Right kidney (tissue), 9 donors: ENCODE data around the gene PTGES.
"Not testable (repeated sequence)": the region's sequence is repeated elsewhere in the genome, so short reads cannot be mapped to it uniquely, and the experiment has no call there.

Source experiments
- DNase-seq: peaks from one replicate; pipeline ENCODE4 v3.0.0-alpha.2; 2016
- long read RNA-seq, 8 donors: transcript quantifications; one replicate each; lab custom pipeline, GENCODE V29; 2026

The PTGES gene, protein sequence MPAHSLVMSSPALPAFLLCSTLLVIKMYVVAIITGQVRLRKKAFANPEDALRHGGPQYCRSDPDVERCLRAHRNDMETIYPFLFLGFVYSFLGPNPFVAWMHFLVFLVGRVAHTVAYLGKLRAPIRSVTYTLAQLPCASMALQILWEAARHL
- long read RNA-seq, donor 1: 0 reads
- long read RNA-seq, donor 2: 0 reads
- long read RNA-seq, donor 3: 0 reads
- long read RNA-seq, donor 4: 0 reads
- long read RNA-seq, donor 5, partial matches to known transcripts: 7 of 8 reads
- long read RNA-seq, donor 5, other reads (novel, unspliced or antisense): 0 of 8 reads
- long read RNA-seq, donor 6, partial matches to known transcripts: 0 of 1 reads
- long read RNA-seq, donor 6, other reads (novel, unspliced or antisense): 0 of 1 reads
- long read RNA-seq, donor 7, partial matches to known transcripts: 13 of 14 reads
- long read RNA-seq, donor 7, other reads (novel, unspliced or antisense): 0 of 14 reads
- long read RNA-seq, donor 8: 0 reads

DNA sequence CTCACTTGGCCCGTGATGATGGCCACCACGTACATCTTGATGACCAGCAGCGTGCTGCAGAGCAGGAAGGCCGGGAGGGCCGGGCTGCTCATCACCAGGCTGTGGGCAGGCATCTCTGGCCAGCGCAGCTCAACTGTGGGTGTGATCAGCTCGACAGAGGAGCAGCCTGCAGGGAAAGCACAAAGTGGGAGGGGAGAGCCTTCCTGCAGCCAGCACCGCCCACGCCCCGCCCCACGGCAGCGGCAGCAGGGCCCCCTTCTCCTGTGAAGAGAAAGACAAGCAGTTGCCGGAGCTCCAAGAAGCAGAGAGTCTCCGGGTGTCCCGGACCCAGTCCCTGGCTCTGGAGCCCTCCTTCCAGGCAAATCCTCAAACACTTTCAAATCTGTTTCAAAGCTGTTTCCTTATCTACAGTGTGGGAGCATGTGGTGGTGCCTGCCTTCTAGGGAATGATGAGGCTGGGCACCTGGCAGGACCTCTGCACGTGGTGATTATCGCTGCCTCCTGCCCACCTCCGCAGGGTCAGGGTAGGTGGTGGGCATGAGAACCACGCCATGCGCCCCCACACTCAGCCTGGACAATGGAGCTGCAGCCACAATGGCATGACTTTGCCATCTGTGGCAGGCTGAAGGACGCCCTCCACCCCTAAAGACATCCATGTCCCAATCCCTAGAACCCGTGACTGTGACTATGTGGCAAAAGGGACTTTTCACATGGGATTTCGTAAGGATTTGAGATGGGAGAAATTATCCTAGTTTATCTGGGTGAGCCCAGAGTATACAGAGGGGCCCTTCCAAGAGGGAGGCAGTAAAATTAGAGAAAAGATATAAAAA is at the start of gene PTGES:
PTGES (minus strand) TSS at position 143 of the 830 bp plus-strand sequence; CDS start at position 113, 30 bp downstream.
- DNase-seq: peak; percentile 72

DNA sequence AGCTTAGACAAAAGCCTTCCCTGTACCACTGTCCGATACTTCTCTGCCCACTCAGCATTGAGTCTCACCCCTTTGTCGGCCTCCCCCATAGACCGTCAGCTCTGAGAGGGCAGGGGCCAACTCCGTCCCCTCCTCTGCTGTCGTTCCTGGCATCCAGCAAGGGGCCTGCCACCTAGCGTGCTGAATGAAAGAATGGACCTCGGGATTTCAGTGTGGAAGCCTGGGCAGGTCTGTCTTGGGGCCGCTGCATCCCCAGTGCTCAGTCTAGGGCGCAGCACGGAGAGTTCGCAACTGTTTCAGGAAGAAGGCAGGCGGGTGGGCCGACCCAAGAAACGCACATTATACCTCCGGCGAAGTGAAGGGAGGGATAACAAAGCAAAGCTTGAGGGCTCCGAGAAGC is 48.7 kb upstream of the PTGES start:
- no peak for DNase-seq

DNA sequence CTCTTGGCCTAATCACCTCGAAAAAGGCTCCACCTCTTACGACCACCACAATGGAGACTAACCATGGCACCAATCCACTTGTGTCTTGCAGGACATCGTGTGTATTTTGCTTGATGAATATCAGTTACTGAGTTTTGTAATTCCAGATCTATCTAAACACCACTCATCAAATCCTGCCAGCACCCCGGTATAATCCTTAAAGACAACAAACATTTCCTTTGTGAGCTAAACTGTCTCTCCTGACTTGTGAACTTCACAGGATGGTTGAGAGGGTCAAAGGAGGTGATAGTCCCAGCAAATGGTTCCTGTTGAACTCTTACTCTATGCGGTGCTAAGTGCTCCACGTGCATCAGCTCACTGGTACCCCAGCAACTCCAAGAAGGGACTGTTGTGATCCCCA is 46.1 kb upstream of the PTGES start:
- no peak for DNase-seq

DNA sequence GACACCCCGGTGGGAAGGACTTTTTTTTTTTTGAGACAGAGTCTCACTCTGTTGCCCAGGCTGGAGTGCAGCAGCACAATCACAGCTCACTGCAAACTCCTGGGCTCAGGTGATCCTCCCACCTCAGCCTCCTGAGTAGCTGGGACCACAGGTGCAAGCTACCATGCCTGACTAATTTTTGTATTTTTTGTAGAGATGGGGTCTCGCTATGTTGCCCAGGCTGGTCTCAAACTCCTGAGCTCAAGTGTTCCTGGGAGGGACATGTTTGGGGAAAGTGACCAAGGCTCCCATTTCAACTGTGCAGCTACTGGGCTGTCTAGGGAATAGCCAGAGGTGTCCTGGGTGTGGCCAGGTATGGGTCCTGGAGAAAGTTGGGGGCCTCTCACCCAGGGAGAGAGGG is 43.2 kb upstream of the PTGES start:
- not testable (repeated sequence) for DNase-seq

DNA sequence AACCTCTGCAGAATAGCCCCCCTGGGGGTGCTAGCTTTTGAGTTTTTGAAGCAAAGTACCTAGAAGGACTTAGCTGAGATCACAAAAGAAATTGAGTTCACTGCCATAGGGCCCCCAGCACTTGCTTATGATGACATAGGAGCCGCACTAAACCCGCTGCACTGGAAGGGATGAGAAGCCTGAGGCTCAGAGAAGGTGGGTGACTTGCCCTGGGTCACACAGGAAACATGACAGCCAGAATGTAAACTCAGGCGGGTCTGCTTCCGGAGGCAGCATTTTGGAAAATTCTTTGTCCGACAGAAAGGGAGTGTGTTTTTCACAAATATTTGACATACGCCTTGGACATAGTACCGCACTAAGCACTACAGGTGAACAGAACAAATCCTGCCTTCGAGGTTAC is 41.7 kb upstream of the PTGES start:
- DNase-seq: no peak

DNA sequence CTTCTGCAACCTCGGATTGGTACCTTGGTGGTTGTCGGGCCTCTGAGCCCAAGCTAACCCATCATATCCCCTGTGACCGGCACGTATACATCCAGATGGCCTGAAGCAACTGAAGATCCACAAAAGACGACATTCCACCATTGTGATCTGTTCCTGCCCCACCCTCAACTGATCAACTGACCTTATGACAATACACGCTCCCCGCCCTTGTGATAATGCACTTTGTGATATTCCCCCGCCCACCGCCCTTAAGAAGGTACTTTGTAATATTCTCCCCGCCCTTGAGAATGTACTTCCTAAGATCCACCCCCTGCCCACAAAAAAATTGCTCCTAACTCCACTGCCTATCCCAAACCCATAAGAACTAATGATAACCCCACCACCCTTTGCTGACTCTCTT is 33.6 kb upstream of the PTGES start:
- no peak for DNase-seq

DNA sequence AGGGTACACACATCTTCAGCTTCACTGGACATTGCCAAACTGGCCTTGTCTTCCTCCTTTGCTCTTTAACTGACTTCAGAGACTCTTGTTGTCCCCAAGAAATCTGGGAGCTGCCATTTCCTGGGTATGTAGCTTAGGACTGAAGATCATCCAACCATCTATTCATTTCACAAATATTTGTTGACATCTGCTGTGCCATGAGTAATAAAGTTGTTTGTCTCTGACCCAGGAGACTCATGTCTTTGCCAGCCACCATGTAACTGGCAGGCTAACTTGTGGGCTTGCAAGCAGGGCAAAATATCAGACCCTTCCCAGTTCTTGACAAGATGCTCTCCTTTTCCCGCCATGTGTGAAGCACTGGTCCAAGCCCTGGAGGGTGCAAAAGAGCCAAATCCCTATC is 33.0 kb upstream of the PTGES start:
- no peak for DNase-seq

DNA sequence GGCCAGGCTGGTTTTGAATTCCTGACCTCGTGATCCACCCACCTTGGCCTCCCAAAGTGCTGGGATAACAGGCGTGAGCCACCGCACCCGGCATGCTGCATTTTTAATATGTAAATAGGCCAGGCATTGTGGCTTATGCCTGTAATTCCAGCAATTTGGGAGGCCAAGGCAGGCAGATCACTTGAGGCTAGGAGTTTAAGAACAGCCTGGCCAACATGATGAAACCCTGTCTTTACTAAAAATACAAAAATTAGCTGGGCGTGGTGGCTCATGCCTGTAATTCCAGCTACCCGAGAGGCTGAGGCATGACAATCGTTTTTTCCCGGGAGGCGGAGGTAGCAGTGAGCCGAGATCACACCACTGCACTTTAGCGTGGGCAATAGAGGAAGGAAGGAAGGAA is 32.1 kb upstream of the PTGES start:
- not testable (repeated sequence) for DNase-seq

DNA sequence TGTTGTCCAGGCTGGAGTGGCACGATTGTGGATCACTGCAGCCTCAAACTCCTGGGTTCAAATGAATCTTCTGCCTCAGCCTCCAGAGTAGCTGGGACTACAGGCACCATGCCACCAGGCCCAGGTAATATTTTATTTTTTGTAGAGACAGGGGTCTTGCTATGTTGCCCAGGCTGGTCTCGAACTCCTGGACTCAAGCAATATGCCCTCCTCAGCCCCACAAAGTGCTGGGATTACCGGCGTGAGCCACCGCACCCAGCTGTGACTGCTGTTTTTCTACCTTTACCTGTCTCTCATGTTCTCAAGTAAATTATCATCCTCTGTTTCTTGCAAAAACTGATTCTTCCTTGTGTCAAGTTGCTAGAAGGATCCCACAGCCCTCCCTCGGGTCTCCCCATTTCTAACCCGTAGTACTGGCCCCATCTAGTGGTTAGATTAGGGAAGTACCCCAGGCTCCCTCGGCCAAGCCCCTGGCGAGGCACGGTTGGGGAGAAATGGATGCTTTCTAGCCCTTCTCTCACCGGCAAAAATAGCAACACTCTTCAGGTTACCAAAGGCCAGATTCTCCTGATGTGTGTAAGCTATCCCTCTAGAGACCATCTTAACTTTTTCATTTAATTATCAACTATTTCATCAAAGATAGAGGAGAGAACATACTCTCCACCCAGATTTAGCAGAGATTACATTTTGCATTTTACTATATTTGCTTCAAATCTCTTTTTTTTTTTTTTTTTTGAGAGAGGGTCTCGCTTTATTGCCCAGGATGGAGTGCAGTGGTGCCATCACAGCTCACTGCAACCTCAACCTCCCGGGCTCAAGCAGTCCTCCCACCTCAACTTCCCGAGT is 30.9 kb upstream of the PTGES start:
- DNase-seq: peak; percentile 59

DNA sequence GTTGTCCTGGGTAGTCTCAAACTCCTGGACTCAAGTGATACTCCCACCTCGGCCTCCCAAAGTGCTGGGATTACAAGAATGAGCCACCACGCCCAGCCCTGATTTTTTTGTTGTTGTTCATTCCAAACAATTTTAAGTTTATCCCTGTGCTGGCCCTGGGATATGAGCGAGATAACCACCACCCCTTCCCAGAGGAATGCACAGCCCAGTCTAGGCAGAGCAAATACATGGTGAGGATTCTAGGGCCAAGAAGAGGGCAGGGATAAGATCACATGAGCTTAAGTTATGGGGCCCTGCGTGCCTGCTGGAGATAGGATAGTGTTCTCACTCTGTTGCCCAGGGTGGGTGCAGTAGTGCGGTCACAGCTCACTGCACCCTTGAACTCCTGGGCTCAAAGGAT is 29.1 kb upstream of the PTGES start:
- no peak for DNase-seq

DNA sequence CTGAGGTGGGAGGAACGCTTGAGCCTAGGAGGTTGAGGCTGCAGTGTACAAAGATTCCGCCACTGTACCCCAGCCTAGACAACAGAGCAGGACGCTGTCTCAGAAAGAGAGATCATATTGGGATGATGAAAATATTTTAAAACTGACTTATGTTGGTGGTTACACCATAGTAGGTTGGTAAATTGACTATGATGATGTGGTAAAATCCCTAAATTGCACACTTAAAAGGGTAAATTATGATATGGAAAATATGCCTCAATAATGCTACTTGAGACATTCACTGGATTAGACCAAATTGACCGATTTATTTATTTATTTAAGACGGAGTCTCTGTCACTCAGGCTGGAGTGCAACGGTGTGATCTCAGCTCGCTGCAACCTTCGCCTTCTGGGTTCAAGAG is 28.3 kb upstream of the PTGES start:
- no peak for DNase-seq

DNA sequence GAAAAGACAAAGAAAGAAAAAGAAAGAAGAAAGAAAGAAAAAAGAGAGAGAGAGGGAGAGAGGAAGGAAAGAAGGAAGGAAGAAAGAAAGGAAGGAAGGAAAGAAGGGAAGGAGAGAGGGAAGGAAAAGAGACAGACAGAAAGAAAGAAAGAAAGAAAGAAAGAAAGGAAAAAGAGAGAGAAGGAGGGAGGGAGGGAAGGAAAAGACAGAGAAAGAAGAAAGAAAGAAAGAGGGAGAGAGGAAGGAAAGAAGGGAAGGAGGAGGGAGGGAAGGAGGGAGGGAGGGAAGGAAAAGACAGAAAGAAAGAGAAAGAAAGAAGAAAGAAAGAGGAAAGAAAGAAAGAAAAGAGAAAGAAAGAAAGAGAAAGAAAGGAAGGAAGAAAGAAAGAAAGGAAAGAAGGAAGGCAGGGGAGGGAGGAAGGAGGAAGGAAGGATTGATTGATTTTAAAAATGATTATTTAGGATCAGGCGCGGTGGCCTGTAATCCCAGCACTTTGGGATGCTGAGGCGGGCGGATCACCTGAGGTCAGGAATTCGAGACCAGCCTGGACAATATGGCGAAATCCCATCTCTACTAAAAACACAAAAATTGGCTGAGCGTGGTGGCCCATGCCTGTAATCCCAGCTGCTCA is 26.8 kb upstream of the PTGES start:
- no peak for DNase-seq

DNA sequence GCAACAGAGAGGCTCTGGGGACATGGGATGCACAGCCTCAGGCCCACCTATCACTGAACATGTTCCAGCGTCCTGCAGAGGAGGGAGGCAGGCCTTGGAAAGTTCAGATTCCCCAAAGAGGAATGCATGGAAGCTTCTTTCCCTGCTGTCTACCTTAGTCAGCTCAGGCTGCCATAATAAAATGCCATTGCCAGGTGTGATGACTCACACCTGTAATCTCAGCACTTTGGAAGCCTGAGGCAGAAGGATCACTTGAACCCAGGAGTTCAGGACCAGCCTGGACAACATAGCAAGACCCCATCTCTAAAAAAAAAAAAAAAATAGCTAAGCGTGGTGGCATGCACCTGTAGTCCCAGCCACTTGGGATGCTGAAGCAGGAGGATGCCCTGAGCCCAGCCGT is 25.6 kb upstream of the PTGES start:
- DNase-seq: no peak

DNA sequence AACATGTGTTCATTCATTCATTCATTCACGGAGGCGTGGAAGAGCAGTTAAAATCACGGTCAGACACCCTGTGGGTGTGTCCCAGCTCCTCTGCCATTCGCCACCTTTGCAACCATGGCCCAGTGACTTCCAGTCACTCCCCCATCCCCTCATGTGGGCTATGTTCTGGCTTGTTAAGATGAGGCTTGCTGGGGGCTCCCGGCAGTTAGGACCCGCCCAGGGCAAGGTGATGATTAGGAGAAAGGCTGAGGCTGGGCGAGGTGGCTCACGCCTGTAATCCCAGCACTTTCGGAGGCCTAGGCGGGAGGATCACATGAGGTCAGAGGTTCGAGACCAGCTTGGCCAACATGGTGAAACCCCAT is 24.9 kb upstream of the PTGES start:
- DNase-seq: no peak

DNA sequence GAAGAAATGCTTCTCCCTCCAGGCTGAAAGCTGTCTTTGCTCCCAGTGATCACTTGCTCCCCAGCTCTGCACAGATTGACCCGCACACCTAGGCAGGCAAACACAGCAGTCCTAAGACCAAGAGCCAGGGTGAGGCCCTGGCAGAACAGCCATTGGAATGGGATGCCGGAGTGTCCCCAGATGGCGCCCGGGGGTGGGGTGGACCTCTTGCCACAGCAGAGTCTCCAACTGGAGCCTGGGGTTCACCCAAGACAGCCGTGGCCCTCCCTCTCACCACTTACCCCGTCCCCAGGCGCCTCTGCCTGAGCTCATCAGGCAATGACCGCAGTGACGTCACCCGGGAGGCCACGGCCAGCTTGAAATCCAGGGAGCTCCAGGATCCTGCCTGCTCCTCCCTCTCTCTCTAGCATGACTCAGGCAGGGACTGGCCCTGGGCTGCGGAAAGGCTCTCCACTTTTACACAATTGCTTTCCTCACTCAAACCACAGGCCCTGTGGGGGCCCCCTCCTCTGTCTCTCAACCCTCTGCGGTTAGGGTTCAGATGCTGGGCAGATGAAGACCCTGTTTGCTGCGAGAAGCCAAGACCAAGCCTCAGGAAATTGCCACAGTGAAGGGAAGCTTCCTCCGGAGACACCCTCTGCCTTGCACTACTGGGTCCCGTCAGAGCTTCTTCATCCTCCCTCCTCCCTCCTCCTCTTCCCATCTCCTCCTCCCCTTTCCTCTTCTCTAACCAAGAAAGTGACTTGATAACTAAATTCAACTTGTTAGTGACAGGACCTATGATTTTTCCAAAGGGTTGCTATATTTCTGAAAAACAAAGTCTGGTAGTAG is 24.3 kb upstream of the PTGES start:
- peak; percentile 38 for DNase-seq

DNA sequence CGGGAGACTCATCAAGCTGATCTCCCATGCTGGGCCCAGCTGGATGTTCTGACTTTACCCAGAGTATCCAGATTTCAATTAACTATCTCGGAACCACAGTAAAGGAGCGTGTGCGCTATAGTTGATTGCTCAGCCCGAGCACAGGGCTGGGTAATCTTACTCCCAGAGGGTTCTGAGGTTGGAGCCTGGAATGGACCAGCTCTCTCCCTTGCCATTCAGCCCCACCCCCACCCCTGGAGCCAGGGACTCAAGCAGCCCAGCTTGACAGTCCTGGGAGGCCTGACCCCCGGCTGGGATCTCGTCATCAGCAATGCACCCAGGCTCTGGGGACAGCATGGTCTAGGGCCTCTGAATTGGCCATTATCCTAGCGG is 23.7 kb upstream of the PTGES start:
- no peak for DNase-seq

DNA sequence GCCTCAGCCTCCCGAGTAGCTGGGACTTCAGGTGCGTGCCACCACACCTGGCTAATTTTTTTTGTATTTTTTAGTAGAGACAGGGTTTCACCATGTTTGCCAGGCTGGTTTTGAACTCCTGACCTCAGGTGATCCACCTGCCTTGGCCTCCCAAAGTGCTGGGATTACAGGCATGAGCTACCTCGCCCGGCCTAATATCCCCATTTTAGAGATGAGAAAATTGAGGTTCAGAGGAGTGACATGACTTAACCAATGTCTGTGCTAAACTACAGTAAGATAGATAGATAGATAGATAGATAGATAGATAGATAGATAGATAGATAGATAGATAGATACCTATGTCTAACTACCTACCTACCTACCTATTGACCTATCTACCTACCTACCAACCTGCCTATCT is 23.3 kb upstream of the PTGES start:
- not testable (repeated sequence) for DNase-seq

DNA sequence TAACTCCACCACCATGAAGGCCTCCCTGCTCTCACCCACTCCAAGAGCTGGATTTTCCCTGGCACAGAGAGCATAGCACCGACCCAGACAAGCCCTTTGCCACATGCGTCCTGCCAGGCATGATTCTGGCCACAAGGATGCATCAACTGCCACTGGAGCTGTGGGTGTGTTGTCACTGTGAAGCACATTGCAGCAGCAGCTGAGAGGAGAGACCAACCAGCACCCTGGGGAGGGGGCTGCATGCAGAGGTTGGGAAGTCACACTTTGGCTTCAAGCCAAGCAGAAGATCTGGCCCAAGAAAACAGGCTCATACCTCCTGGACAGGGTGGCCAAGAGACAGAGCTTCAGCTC is 22.6 kb upstream of the PTGES start:
- no peak for DNase-seq

DNA sequence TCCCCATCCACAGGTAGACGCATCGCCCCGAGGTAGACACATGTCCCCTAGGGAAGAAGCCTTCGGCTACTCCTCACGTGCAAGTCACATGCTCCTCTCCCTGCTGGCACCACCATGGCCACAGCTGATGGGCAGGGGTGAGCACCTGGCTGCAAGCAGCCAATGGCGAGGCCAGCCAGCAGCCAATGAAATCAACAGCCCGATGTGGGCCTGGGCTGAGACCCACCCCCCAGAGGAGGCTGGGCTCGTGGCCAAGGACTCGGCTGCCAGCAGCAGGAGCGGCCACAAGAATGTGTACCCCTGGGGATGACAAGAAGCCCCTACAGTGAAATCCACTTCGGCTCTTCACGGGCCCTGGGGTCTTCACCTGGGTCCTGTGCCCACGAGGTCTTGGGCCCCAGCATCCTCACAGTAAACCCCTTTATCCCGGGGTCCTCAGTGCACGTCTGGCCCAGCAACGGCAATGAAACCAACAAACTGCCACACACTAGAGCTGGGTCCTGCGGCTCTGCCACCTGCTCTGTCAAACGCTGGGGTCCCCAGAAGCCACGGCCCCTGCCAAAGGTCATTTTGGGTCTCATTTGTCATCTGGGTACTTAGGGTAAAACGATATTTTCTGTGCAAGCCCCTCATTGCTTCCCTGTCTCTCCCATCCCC is 22.1 kb upstream of the PTGES start:
- no peak for DNase-seq

DNA sequence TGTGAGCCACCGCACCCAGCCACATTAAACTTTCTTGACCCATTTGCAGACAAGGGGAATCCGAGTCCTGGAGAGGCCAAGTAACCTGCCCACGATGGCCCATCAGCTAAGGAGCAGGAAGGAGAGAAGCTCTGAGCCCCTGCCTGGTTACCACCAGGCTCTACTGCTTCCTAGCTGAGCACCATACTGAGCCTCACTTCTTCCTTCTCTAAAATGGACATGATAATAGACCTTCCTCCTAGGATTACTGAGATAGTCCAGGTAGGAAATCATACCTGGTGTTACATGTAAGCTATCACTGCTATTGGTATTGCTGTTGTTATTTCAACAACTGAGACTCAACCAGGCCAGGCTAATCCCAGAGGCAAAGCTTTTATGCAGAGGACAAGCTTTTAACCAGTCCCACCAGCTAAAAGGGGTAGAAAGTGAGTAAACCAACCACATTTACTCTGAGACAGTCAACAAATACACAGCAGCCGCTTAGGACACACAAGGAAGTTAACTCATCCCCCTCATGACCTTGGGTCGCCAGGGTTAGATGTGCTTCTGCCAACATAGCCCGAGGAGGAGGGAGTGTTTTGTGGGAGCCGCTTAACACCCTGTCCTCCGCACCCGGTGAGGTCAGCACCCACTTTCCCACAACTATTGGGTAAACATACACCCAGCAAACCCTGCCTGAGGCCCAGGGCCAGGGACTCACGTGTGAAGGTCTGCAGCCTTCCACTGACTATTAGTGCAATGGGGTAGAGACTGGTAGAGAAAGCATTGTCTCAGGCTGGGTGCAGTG is 20.6 kb upstream of the PTGES start:
- no peak for DNase-seq
